SJSA1 (cell line): Measurements from ENCODE around the gene PPWD1. TPM values are rescaled to one million over a fixed set of nuclear protein-coding genes. Genes with fewer than 3 reads are reported as not detected.

Experiments
- total RNA-seq: library from RNA; depleted of rRNA; stranded (reverse); fragments of >200 nt; shearing (Covaris generic); gene quantifications from 2 replicates; pipeline ENCODE4 v1.2.3, GENCODE V29; 2014; rRNA removed

Gene PPWD1
- total RNA-seq, 1 experiment from 2014 or later = 44.4 TPM

Other genes with a start within 250 kb of the PPWD1 start
- 3.5 and 4.1 TPM in 2 replicates for gene ADAMTS6, start 81.4 kb upstream of the PPWD1 start, total RNA-seq
- 51.8 and 54.9 TPM in 2 replicates for gene CENPK, start 128 bp upstream of the PPWD1 start, total RNA-seq
- 13.5 and 14.3 TPM in 2 replicates for gene TRIM23, start 61.0 kb downstream of the PPWD1 start, total RNA-seq
- gene SHLD3, start 61.7 kb downstream of the PPWD1 start, total RNA-seq = 5.8 and 8.0 TPM in 2 replicates
- 19.9 and 40.2 TPM in 2 replicates for gene TRAPPC13, start 61.7 kb downstream of the PPWD1 start, total RNA-seq
- 12.2 and 14.3 TPM in 2 replicates for gene SGTB, start 158.8 kb downstream of the PPWD1 start, total RNA-seq
- 27.4 and 32.4 TPM in 2 replicates for gene NLN, start 158.9 kb downstream of the PPWD1 start, total RNA-seq